CD14-positive monocyte (primary cell): Measurements from ENCODE around the gene EVL. TPM values are rescaled to one million over a fixed set of nuclear protein-coding genes. Genes with fewer than 3 reads are reported as not detected.

Experiments
- DNase-seq, 3 donors: peaks; one replicate each; pipeline ENCODE4 v3.0.0-alpha.2; 2011 to 2022
- H2AFZ ChIP-seq: 2 replicates; pipeline ENCODE4 v1.6.0; 2012; ENCODE audit warnings: mild to moderate bottlenecking, low read depth, low read length, inconsistent platforms; ENCODE audit not compliant: insufficient read depth, poor library complexity, severe bottlenecking
- H3K27ac ChIP-seq, 2 donors: 1 replicate in 1 of 2; 2 replicates in 1 of 2; pipeline ENCODE4 v1.5.1; 2012 to 2013; ENCODE audit warnings: low read length in 2 of 2, control low read depth in 1 of 2, inconsistent platforms in 1 of 2, low read depth in 1 of 2, mild to moderate bottlenecking in 1 of 2
- H3K27me3 ChIP-seq, 2 donors: one replicate each; pipeline versions ENCODE4 v1.6.0 to v1.6.1; 2011 to 2013; ENCODE audit warnings: low read length in 2 of 2; ENCODE audit not compliant: control insufficient read depth in 2 of 2, insufficient read depth in 2 of 2
- H3K36me3 ChIP-seq, 2 donors: replicated peaks in 1 of 2; 1 replicate in 1 of 2; 2 replicates in 1 of 2; pipeline versions ENCODE4 v1.5.1 to v1.6.1; 2012 to 2013; ENCODE audit warnings: low read length in 2 of 2, control low read depth in 1 of 2, inconsistent platforms in 1 of 2, mild to moderate bottlenecking in 1 of 2; ENCODE audit not compliant: insufficient read depth in 2 of 2, control insufficient read depth in 1 of 2
- H3K4me1 ChIP-seq, 2 donors: 1 replicate in 1 of 2; 2 replicates in 1 of 2; pipeline versions ENCODE4 v1.5.1 to v1.6.1; 2012 to 2013; ENCODE audit warnings: low read length in 2 of 2, control low read depth in 1 of 2, inconsistent platforms in 1 of 2, mild to moderate bottlenecking in 1 of 2, moderate library complexity in 1 of 2; ENCODE audit not compliant: insufficient read depth in 2 of 2, control insufficient read depth in 1 of 2
- H3K4me2 ChIP-seq: replicated peaks from 2 replicates; pipeline ENCODE3; 2012; ENCODE audit warnings: low read length, moderate library complexity, mild to moderate bottlenecking; ENCODE audit not compliant: poor library complexity, severe bottlenecking; ENCODE audit errors: extremely low read depth
- H3K4me3 ChIP-seq, 3 experiments: fragments of 200-600 bp in 1 of 3; sonication (generic) in 1 of 3; replicated peaks in 1 of 3; 1 replicate in 2 of 3; 2 replicates in 1 of 3; pipeline ENCODE4 v1.5.1; 2011 to 2013; ENCODE audit warnings: low read length in 3 of 3, mild to moderate bottlenecking in 3 of 3, control low read depth in 2 of 3, low read depth in 2 of 3, inconsistent platforms in 1 of 3, moderate library complexity in 1 of 3
- H3K79me2 ChIP-seq: 2 replicates; pipeline ENCODE4 v1.6.0; 2012; ENCODE audit warnings: mild to moderate bottlenecking, control low read depth, inconsistent platforms, low read length, moderate library complexity; ENCODE audit not compliant: insufficient read depth
- H3K9ac ChIP-seq: 2 replicates; pipeline ENCODE4 v1.6.0; 2017; ENCODE audit warnings: low read length, mild to moderate bottlenecking; ENCODE audit not compliant: insufficient read depth, poor library complexity, severe bottlenecking
- H3K9me3 ChIP-seq, 2 donors: replicated peaks in 1 of 2; 1 replicate in 1 of 2; 2 replicates in 1 of 2; pipeline versions ENCODE4 v1.5.1 to v1.6.1; 2012 to 2013; ENCODE audit warnings: low read length in 2 of 2, control low read depth in 1 of 2; ENCODE audit not compliant: control insufficient read depth in 1 of 2, insufficient read depth in 1 of 2
- H4K20me1 ChIP-seq: 2 replicates; pipeline ENCODE4 v1.6.0; 2012; ENCODE audit warnings: mild to moderate bottlenecking, low read length, control low read depth, moderate library complexity; ENCODE audit not compliant: insufficient read depth
- H3K27ac Mint-ChIP-seq, 7 donors: one replicate each; pipeline ENCODE4 v1.8.0; 2020; ENCODE audit warnings: mild to moderate bottlenecking in 7 of 7, mixed read lengths in 7 of 7, moderate library complexity in 6 of 7, inconsistent platforms in 2 of 7
- H3K27me3 Mint-ChIP-seq, 3 donors: one replicate each; pipeline ENCODE4 v1.8.0; 2021 to 2022; ENCODE audit warnings: low read depth in 3 of 3, mild to moderate bottlenecking in 3 of 3, mixed read lengths in 3 of 3, moderate library complexity in 3 of 3, inconsistent platforms in 1 of 3
- H3K36me3 Mint-ChIP-seq, 2 donors: one replicate each; pipeline ENCODE4 v1.8.0; 2020; ENCODE audit warnings: mixed read lengths in 2 of 2, inconsistent platforms in 1 of 2, mild to moderate bottlenecking in 1 of 2
- H3K4me1 Mint-ChIP-seq: one replicate; pipeline ENCODE4 v1.8.0; 2020; ENCODE audit warnings: mild to moderate bottlenecking, mixed read lengths
- H3K4me3 Mint-ChIP-seq, 2 donors: one replicate each; pipeline ENCODE4 v1.8.0; 2020; ENCODE audit warnings: mild to moderate bottlenecking in 2 of 2, mixed read lengths in 2 of 2, moderate library complexity in 1 of 2
- H3K9me3 Mint-ChIP-seq, 7 donors: one replicate each; pipeline ENCODE4 v1.8.0; 2020 to 2022; ENCODE audit warnings: mixed read lengths in 7 of 7, mild to moderate bottlenecking in 6 of 7, moderate library complexity in 6 of 7, inconsistent platforms in 2 of 7
- WGBS: methylation state at CpG from one replicate; pipeline ENCODE4 v1.1.5; 2013; ENCODE audit warnings: missing lambda C conversion rate; ENCODE audit not compliant: insufficient coverage; 5-methylcytosine and 5-hydroxymethylcytosine counted together
- intact Hi-C, 2 donors: fragments of 100-400 bp; cut with micrococcal nuclease; formaldehyde crosslinking; loops; one replicate each; pipeline versions ENCODE4 v1.15.0 to v1.15.1; 2023
- polyA plus RNA-seq, 3 donors: library from polyadenylated mRNA; depleted of rRNA in 1 of 3; unstranded in 2 of 3; stranded (reverse) in 1 of 3; fragments of 300-500 nt in 2 of 3; fragments of >200 nt in 1 of 3; fragmentation: Illumina TruSeq in 2 of 3; gene quantifications; 1 replicate in 2 of 3; 2 replicates in 1 of 3; pipeline ENCODE4 v1.2.3, GENCODE V29; 2012 to 2021
- TF ChIP-seq, protein P1 (sequence below): fragments of 200-600 bp; IDR thresholded peaks from one replicate; pipeline ENCODE4 v1.8.0; 2022; ENCODE audit warnings: antibody characterized with exemption, mild to moderate bottlenecking

The EVL gene
- polyA plus RNA-seq, 3 donors, result 3.2 to 131 (median 6.7) TPM

GRCh38 chr14:100032738-100033137 is 32.5 kb upstream of the EVL start:
- no peaks in the 10 kb centered on the region for H3K9me3 Mint-ChIP-seq
- H3K79me2 ChIP-seq, result no peaks in the 10 kb centered on the region
- no peak overlapping the region for H3K4me3 ChIP-seq
- no peak overlapping the region for H2AFZ ChIP-seq
- no peaks in the 10 kb centered on the region for H3K9me3 ChIP-seq
- H3K36me3 ChIP-seq, result no peaks in the 10 kb centered on the region
- H4K20me1 ChIP-seq, result no peaks in the 10 kb centered on the region
- WGBS, result no CpG with 5 or more reads among the region's 1 CpG
- peaks cover 11% of the 10 kb centered on the region for H3K4me1 Mint-ChIP-seq
- no peaks in the 10 kb centered on the region for H3K27me3 ChIP-seq
- no peak overlapping the region for H3K4me2 ChIP-seq
- peaks cover 0 to 2% (median 1%) of the 10 kb centered on the region in 3 donors for H3K27me3 Mint-ChIP-seq
- peaks cover 9 to 11% of the 10 kb centered on the region in 2 donors for H3K4me1 ChIP-seq
- no peak for DNase-seq
- no peak overlapping the region for H3K27ac Mint-ChIP-seq
- H3K36me3 Mint-ChIP-seq, result no peaks in the 10 kb centered on the region
- no peak overlapping the region for H3K9ac ChIP-seq
- TF ChIP-seq, protein P1, sequence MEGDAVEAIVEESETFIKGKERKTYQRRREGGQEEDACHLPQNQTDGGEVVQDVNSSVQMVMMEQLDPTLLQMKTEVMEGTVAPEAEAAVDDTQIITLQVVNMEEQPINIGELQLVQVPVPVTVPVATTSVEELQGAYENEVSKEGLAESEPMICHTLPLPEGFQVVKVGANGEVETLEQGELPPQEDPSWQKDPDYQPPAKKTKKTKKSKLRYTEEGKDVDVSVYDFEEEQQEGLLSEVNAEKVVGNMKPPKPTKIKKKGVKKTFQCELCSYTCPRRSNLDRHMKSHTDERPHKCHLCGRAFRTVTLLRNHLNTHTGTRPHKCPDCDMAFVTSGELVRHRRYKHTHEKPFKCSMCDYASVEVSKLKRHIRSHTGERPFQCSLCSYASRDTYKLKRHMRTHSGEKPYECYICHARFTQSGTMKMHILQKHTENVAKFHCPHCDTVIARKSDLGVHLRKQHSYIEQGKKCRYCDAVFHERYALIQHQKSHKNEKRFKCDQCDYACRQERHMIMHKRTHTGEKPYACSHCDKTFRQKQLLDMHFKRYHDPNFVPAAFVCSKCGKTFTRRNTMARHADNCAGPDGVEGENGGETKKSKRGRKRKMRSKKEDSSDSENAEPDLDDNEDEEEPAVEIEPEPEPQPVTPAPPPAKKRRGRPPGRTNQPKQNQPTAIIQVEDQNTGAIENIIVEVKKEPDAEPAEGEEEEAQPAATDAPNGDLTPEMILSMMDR, result no peak
- H3K4me3 Mint-ChIP-seq, result no peak overlapping the region
- intact Hi-C loops, result no loop called here
- no peak overlapping the region for H3K27ac ChIP-seq

GRCh38 chr14:100033347-100034075 is 31.7 kb upstream of the EVL start:
- H3K36me3 Mint-ChIP-seq, result no peaks in the 10 kb centered on the region
- no peak overlapping the region for H3K27ac Mint-ChIP-seq
- H3K27me3 ChIP-seq, result no peaks in the 10 kb centered on the region
- H4K20me1 ChIP-seq, result no peaks in the 10 kb centered on the region
- H3K9me3 Mint-ChIP-seq, result no peaks in the 10 kb centered on the region
- no peak overlapping the region for H3K9ac ChIP-seq
- no peaks in the 10 kb centered on the region for H3K9me3 ChIP-seq
- H3K27ac ChIP-seq, result no peak overlapping the region
- peaks cover 11% of the 10 kb centered on the region for H3K4me1 Mint-ChIP-seq
- no peaks in the 10 kb centered on the region for H3K36me3 ChIP-seq
- H3K4me3 Mint-ChIP-seq, result no peak overlapping the region
- WGBS, result 60% methylated on average over 4 of the region's 5 CpGs
- no peak overlapping the region for H3K4me2 ChIP-seq
- intact Hi-C loops, result no loop called here
- peaks cover 9 to 11% of the 10 kb centered on the region in 2 donors for H3K4me1 ChIP-seq
- H3K4me3 ChIP-seq, result no peak overlapping the region
- no peak for DNase-seq
- TF ChIP-seq, protein P1, result no peak
- no peak overlapping the region for H2AFZ ChIP-seq
- no peaks in the 10 kb centered on the region for H3K79me2 ChIP-seq
- peaks cover 0 to 2% (median 1%) of the 10 kb centered on the region in 3 donors for H3K27me3 Mint-ChIP-seq
